SH-SY5Y (cell line): Measurements from ENCODE around the gene GADL1.

Experiments used
- GATA2 ChIP-seq: IDR thresholded peaks from 2 replicates; pipeline ENCODE4 v1.6.1; 2011; ENCODE audit warnings: mild to moderate bottlenecking, low read depth, low read length
- GATA3 ChIP-seq: IDR thresholded peaks from 2 replicates; pipeline ENCODE4 v1.6.1; 2011; ENCODE audit warnings: low read depth, mild to moderate bottlenecking, low read length, moderate library complexity

The GADL1 gene

GRCh38 chr3:30686176-30686575 lies 208.3 kb downstream of the GADL1 start:
- TF ChIP-seq GATA2, result no peak
- TF ChIP-seq GATA3, result no peak

DNA sequence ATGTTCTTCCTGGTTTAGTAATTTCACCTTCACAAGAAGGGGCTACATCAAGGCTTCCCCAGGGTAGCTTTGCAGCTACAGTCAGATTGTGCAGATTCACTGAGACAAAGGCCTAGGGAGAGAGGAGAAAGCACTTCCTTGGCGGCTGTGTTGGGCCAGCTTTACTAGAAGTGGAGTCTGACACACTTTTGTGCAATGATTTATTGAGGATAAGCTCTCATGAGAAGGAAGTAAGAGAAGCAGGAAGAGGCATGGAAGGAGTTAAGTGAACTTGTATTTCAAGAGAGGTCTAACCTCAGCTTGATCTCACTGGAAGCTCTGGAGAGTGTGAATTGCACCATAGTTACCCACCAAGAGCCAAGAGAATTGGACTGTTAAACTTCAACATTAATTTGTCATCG lies 209.2 kb downstream of the GADL1 start:
- TF ChIP-seq GATA2 (no peak), GATA3 (no peak)

DNA sequence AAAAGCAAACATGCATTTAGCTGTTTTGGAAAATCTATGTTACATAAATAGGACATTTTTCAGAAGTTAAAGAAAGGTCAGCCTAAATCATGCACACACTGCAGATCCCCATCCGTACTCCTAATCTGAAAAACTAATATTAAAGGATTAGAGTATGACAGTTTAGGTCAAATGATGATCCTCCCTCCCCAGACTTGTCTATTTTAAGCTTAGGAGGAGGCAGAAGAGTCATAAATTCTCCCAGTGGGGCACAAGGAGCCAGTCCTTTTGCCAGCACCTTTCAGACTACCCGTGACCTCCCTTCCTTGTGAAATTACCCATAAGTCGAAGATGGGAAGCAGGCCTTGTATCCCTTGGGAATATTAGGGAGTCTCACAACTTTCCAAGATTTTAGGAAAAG lies 210.1 kb downstream of the GADL1 start:
- no peak for TF ChIP-seq GATA2
- no peak for TF ChIP-seq GATA3

DNA sequence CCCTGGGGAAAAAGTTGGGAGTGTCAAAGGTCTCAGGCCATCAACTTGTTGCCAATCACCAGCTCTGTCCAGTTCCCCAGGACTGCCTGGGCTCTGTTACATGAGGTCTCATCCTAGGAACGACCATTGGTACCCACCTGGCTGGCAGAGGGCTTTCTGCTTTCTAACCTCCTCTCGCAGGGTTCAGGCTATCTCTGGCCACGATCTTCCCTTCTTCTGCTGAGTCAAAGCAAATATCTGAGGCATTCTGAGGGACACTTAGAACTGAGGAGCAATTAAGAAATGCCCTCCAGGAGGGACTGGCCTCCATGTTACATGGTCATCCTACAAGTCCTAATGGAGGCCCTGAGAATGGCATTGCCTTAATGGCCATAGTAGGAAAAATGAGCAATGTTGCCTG lies 210.7 kb downstream of the GADL1 start:
- no peak for TF ChIP-seq GATA3
- no peak for TF ChIP-seq GATA2

DNA sequence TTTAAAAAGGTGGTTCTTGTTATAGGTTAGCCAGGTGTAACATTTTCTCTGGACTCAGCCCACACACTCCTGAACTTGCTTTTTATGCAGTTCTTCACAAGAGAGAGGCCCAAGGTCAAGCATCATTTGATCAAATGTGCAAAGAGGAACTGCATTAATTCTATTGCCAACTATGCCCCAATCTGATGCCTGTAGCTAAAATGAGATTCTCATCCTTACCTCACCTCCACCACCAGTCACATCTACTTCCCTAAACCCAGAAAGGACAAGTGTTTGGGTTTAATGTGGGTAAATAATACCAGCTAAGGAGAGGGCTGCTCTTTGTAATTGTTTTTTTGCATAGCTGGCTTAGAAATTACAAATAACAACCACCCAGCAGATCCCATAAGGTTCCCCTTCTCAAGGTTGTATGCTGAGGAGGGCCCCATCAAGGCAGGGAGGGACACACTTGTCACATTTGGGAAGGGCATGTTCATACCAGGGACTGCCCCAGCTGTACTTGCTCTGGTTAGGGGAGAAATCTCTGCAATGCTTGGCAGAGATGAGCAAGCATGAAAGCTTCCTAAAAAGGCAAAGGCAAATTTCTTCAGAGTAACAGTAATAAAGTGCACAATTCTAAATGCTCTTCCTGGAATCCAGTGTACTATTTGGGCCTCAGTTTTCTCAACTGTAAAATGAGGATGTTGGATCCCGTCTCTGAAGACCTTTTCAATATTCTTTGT lies 211.9 kb downstream of the GADL1 start:
- TF ChIP-seq GATA2 (no peak), GATA3 (no peak)

GRCh38 chr3:30681649-30682211 lies 212.7 kb downstream of the GADL1 start:
- TF ChIP-seq GATA2 (no peak; the same call in 1 of the 2 replicates), GATA3 (no peak)

GRCh38 chr3:30680789-30681648 lies 213.4 kb downstream of the GADL1 start:
- no peak for TF ChIP-seq GATA3
- no peak for TF ChIP-seq GATA2

DNA sequence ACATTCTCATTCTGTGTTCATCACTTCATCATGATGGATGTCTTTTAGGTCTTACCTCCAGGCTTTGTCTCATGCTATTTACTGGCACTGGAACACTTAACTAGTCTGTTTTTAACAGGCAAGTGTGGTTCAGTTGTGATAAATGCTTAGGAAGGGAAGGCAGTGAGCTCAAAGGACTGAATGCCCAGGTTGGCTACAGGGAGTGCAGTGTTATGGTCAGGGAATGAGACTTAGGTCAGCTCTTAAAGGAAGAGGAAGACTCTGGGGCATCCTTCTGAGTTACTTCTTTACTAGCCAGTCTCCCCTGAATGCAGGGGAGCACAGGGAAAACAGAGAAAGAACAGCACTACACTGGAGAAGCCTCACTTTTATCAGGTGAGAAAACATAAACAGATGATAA lies 215.4 kb downstream of the GADL1 start:
- TF ChIP-seq GATA3 (no peak), GATA2 (no peak)

- no peak for TF ChIP-seq GATA3
- TF ChIP-seq GATA2, result no peak
Observed at GRCh38 chr3:30677347-30677685, 217.1 kb downstream of the GADL1 start.

GRCh38 chr3:30676424-30677346 lies 217.8 kb downstream of the GADL1 start:
- TF ChIP-seq GATA2 (no peak), GATA3 (no peak)
